HepG2 (cell line): ENCODE measurements around the gene CXCR5. TPM values are rescaled to one million over a fixed set of nuclear protein-coding genes. Genes with fewer than 3 reads are reported as not detected.

Experiments used
- GFI1 ChIP-seq: sonication (generic); formaldehyde crosslinking; IDR thresholded peaks from 2 replicates; pipeline ENCODE4 v1.5.0; 2020; ENCODE audit warnings: missing genetic modification reagents, mild to moderate bottlenecking, borderline replicate concordance
- HMGXB4 ChIP-seq, 2 experiments: sonication (generic) in 1 of 2; formaldehyde crosslinking in 1 of 2; IDR thresholded peaks; 2 replicates each; pipeline versions ENCODE4 v1.4.0 to v1.6.1; 2018 to 2020; ENCODE audit warnings: missing genetic modification reagents in 2 of 2, borderline replicate concordance in 1 of 2, low read depth in 1 of 2, mild to moderate bottlenecking in 1 of 2, missing biosample characterization in 1 of 2
- HOXA9 ChIP-seq: sonication (generic); formaldehyde crosslinking; IDR thresholded peaks from 2 replicates; pipeline ENCODE4 v1.8.1; 2022; ENCODE audit warnings: missing genetic modification reagents, mild to moderate bottlenecking, moderate library complexity, borderline replicate concordance
- KDM2A ChIP-seq: sonication (generic); formaldehyde crosslinking; IDR thresholded peaks from 2 replicates; pipeline ENCODE4 v1.4.0; 2020; ENCODE audit warnings: low read depth, missing genetic modification reagents, borderline replicate concordance
- KDM5B ChIP-seq: sonication (generic); formaldehyde crosslinking; IDR thresholded peaks from 2 replicates; pipeline ENCODE4 v1.4.0; 2020; ENCODE audit warnings: missing genetic modification reagents, mild to moderate bottlenecking, borderline replicate concordance
- KDM6A ChIP-seq: IDR thresholded peaks from 2 replicates; pipeline ENCODE4 v1.6.1; 2016; ENCODE audit warnings: low read depth
- MLX ChIP-seq: IDR thresholded peaks from 2 replicates; pipeline ENCODE4 v1.6.1; 2016
- MTA3 ChIP-seq: sonication (generic); formaldehyde crosslinking; IDR thresholded peaks from 2 replicates; pipeline ENCODE4 v1.4.0; 2020; ENCODE audit warnings: missing genetic modification reagents
- RCOR2 ChIP-seq: IDR thresholded peaks from 2 replicates; pipeline ENCODE4 v1.6.1; 2016; ENCODE audit warnings: missing biosample characterization, missing genetic modification reagents
- SAP130 ChIP-seq: IDR thresholded peaks from 2 replicates; pipeline ENCODE4 v1.6.1; 2016; ENCODE audit warnings: low read depth
- SMYD3 ChIP-seq: sonication (generic); formaldehyde crosslinking; IDR thresholded peaks from 2 replicates; pipeline ENCODE4 v1.8.1; 2023; ENCODE audit warnings: mild to moderate bottlenecking, missing genetic modification reagents
- TBL1XR1 ChIP-seq: fragments of 150-350 bp; IDR thresholded peaks from 2 replicates; pipeline ENCODE4 v1.6.1; 2014; ENCODE audit warnings: borderline replicate concordance, low read length; ENCODE audit not compliant: partially characterized antibody
- THAP11 ChIP-seq: IDR thresholded peaks from 2 replicates; pipeline ENCODE4 v1.6.1; 2016; ENCODE audit warnings: missing biosample characterization, missing genetic modification reagents
- ZMYM3 ChIP-seq: sonication (generic); formaldehyde crosslinking; IDR thresholded peaks from 2 replicates; pipeline ENCODE4 v1.5.1; 2020; ENCODE audit warnings: mild to moderate bottlenecking, missing genetic modification reagents
- ZNF280D ChIP-seq: sonication (generic); formaldehyde crosslinking; IDR thresholded peaks from 2 replicates; pipeline ENCODE4 v1.5.1; 2020; ENCODE audit warnings: mild to moderate bottlenecking, missing genetic modification reagents
- ZNF687 ChIP-seq: sonication (generic); formaldehyde crosslinking; IDR thresholded peaks from 2 replicates; pipeline ENCODE4 v1.5.1; 2020; ENCODE audit warnings: mild to moderate bottlenecking, missing genetic modification reagents, moderate library complexity
- polyA plus RNA-seq, 8 experiments: library from polyadenylated mRNA; depleted of rRNA in 3 of 8; stranded (reverse) in 7 of 8; unstranded in 1 of 8; fragments of >200 nt; fragmentation: Illumina TruSeq in 4 of 8; extraction: Trizol in 4 of 8; gene quantifications; 2 replicates each; pipeline versions ENCODE4 v1.2.1 to v1.2.3, GENCODE V29; 2011 to 2016; ENCODE audit warnings: low read depth in 4 of 8, missing spikeins in 1 of 8, mixed read lengths in 1 of 8; ENCODE audit not compliant: insufficient read depth in 1 of 8
- total RNA-seq, 5 experiments: library from RNA; depleted of rRNA; stranded (reverse); fragments of >200 nt; fragmentation: Illumina TruSeq; extraction: Trizol; gene quantifications; 2 replicates each; pipeline ENCODE4 v1.2.3, GENCODE V29; 2016; ENCODE audit warnings: low read depth in 1 of 5
- TF ChIP-seq, protein P1 (sequence below): sonication (generic); formaldehyde crosslinking; IDR thresholded peaks from 2 replicates; pipeline ENCODE4 v1.4.0; 2020; ENCODE audit warnings: missing genetic modification reagents

Gene CXCR5
- total and polyA plus RNA-seq, 2 of the 13 experiments (the other 11 are each of a cell fraction or from before 2014, with no cell fraction given), result not detected

DNA sequence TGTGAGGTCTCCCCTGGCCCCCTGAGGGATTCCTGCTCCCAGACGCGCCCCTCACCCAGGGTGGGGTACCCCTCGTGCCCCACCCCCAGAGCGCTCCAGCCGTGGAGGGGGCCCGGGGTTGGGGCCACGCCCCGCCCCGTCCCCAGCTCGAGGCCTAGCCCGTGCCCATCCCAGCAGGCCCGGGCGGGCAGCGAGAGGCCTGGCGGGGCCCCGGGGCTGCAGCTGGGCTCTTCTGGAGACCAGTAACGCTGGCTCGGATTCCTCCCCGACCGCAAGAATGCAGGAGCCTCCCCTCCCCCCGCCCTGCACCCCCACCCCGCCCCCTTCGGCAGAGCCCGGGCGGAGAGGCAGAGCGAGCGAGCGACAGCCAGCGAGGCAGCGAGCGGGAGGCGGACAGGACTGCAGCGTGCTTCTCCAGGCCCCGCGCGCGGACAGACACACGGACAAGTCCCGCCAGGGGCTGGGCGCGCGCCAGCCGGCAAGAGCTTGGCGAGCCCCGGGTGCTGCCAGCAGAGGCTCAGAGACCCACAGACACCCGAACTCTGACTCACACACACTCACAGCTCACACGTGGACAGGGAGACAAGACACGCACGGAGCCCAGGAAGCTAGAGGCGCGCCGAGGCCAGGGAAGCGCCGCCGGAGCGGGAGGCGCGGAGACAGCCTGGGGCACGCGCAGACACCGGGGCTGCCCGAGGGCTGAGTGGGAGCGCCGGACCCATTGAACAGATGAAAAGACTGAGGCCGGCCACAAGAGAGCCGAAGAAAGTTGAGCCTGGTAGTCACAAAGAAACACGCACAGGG is 26.8 kb downstream of the CXCR5 start (continued):
- TF ChIP-seq ZNF280D (peak; percentile 35; the same call in 1 of the 2 replicates), HMGXB4 (CRISPR knock-in tag; IDR thresholded peaks at IDR 0.05; ENCODE audit: borderline replicate concordance in 1 of 2, low read depth in 1 of 2) (peak in 1 of 2 experiments; percentile 6; a peak in 2 of 4 replicates), TBL1XR1 (peak; percentile 6), SAP130 (CRISPR knock-in tag) (no peak; the same call in none of the 2 replicates), KDM2A (CRISPR knock-in tag) (peak; percentile 64; the same call in 1 of the 2 replicates), MLX (CRISPR knock-in tag) (no peak), SMYD3 (no peak), GFI1 (CRISPR knock-in tag) (0 out of 2 replicates have a peak, but pooled peaks have one; percentile 26), MTA3 (CRISPR knock-in tag) (no peak), ZNF687 (CRISPR knock-in tag) (peak; percentile 73), HOXA9 (CRISPR knock-in tag) (peak; percentile 78), RCOR2 (CRISPR knock-in tag) (peak; percentile 70), THAP11 (CRISPR knock-in tag) (no peak), ZMYM3 (CRISPR knock-in tag) (peak; percentile 98), KDM6A (no peak), KDM5B (CRISPR knock-in tag) (0 out of 2 replicates have a peak, but pooled peaks have one; percentile 14)
- TF ChIP-seq, protein P1, sequence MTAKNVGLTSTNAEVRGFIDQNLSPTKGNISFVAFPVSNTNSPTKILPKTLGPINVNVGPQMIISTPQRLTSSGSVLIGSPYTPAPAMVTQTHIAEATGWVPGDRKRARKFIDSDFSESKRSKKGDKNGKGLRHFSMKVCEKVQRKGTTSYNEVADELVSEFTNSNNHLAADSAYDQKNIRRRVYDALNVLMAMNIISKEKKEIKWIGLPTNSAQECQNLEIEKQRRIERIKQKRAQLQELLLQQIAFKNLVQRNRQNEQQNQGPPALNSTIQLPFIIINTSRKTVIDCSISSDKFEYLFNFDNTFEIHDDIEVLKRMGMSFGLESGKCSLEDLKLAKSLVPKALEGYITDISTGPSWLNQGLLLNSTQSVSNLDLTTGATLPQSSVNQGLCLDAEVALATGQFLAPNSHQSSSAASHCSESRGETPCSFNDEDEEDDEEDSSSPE (CRISPR knock-in tag), result no peak
